HCT116 (cell line): ENCODE data around the gene PCDHA11. TPM values are rescaled to one million over a fixed set of nuclear protein-coding genes. Genes with fewer than 3 reads are reported as not detected.

ENCODE experiments used
- ATAC-seq: fragments of 200-7000 bp; cut with Tn5 transposase; 2 replicates; pipeline ENCODE4 v1.9.1; 2020; ENCODE audit warnings: mild to moderate bottlenecking, moderate library complexity
- BruUV-seq: library from RNA; stranded (reverse); fragments of 400-500 nt; replicated peaks from 2 replicates; lab custom pipeline; 2021; lab: Mats Ljungman, UMichigan
- CTCF ChIA-PET: fragments of 300-600 bp; sonication (Branson Sonifier 250); formaldehyde crosslinking; loops from one replicate; lab custom pipeline; 2021; ENCODE audit warnings: antibody characterized with exemption; lab: Charles Lee
- POLR2A ChIA-PET: fragments of 300-600, 350-600 bp; sonication (Branson Sonifier 250); formaldehyde crosslinking; loops from one replicate; lab custom pipeline; 2021; ENCODE audit warnings: antibody characterized with exemption; lab: Charles Lee
- RAD21 ChIA-PET, 2 experiments: fragments of 300-600 bp; sonication (Branson Sonifier 250); formaldehyde crosslinking; loops; one replicate each; lab custom pipeline; 2023; ENCODE audit warnings: low total read pairs in 2 of 2; ENCODE audit not compliant: uncharacterized antibody in 2 of 2, unreplicated experiment in 2 of 2, low non-redundant PET in 1 of 2; lab: Charles Lee
- DNase-seq: peaks from one replicate; pipeline ENCODE4 v3.0.0-alpha.2; 2010; ENCODE audit warnings: low read depth, low spot score
- H2AFZ ChIP-seq: fragments of 200-600 bp; shearing (Covaris generic), sonication (generic); 2 replicates; pipeline ENCODE4 v1.6.1; 2017; ENCODE audit warnings: low read depth, mixed run types, mixed read lengths, antibody characterized with exemption, low read length; ENCODE audit not compliant: poor library complexity, severe bottlenecking
- H3K27ac ChIP-seq: 2 replicates; pipeline ENCODE4 v1.5.1; 2012; ENCODE audit warnings: low read depth, low read length
- H3K27me3 ChIP-seq: fragments of 200-600 bp; sonication (generic); 2 replicates; pipeline ENCODE4 v1.6.1; 2016; ENCODE audit warnings: mixed run types, low read length, mixed read lengths; ENCODE audit not compliant: insufficient read depth
- H3K36me3 ChIP-seq, 2 experiments: fragments of 200-500 bp in 1 of 2; fragments of 200-600 bp in 1 of 2; sonication (Bioruptor generic) in 1 of 2; sonication (generic) in 1 of 2; 2 replicates each; pipeline versions ENCODE4 v1.5.1 to v1.6.1; 2014 to 2016; ENCODE audit warnings: low read length in 2 of 2, inconsistent platforms in 1 of 2, mixed read lengths in 1 of 2, mixed run types in 1 of 2; ENCODE audit not compliant: insufficient read depth in 2 of 2, control insufficient read depth in 1 of 2
- H3K4me1 ChIP-seq, 2 experiments: fragments of 200-600 bp in 1 of 2; sonication (generic) in 1 of 2; 2 replicates each; pipeline versions ENCODE4 v1.5.1 to v1.6.1; 2012 to 2017; ENCODE audit warnings: low read length in 2 of 2, inconsistent platforms in 1 of 2, mild to moderate bottlenecking in 1 of 2, mixed read lengths in 1 of 2, mixed run types in 1 of 2, moderate library complexity in 1 of 2; ENCODE audit not compliant: insufficient read depth in 2 of 2, control insufficient read depth in 1 of 2
- H3K4me2 ChIP-seq: fragments of 200-600 bp; sonication (generic); 2 replicates; pipeline ENCODE4 v1.6.1; 2017; ENCODE audit warnings: mixed run types, low read length, mixed read lengths
- H3K4me3 ChIP-seq, 2 experiments: fragments of 200-600 bp in 1 of 2; sonication (generic) in 1 of 2; replicated peaks in 1 of 2; 2 replicates each; pipeline ENCODE4 v1.5.1; 2011 to 2016; ENCODE audit warnings: low read length in 2 of 2, control low read depth in 1 of 2, low read depth in 1 of 2, mild to moderate bottlenecking in 1 of 2, mixed read lengths in 1 of 2, mixed run types in 1 of 2
- H3K79me2 ChIP-seq: fragments of 200-600 bp; sonication (generic); 2 replicates; pipeline ENCODE4 v1.6.1; 2017; ENCODE audit warnings: mild to moderate bottlenecking, mixed run types, low read length, moderate library complexity, mixed read lengths; ENCODE audit not compliant: insufficient read depth
- H3K9ac ChIP-seq: fragments of 200-600 bp; sonication (generic); 2 replicates; pipeline ENCODE4 v1.6.1; 2016; ENCODE audit warnings: low read length, mixed read lengths
- H3K9me2 ChIP-seq: fragments of 200-600 bp; sonication (generic), shearing (Covaris generic); 2 replicates; pipeline ENCODE4 v1.6.1; 2017; ENCODE audit warnings: mixed run types, mild to moderate bottlenecking, moderate library complexity; ENCODE audit not compliant: insufficient read depth
- H3K9me3 ChIP-seq, 2 experiments: fragments of 200-500 bp in 1 of 2; fragments of 200-600 bp in 1 of 2; sonication (Bioruptor generic) in 1 of 2; sonication (generic) in 1 of 2; 2 replicates each; pipeline ENCODE4 v1.6.1; 2014 to 2017; ENCODE audit warnings: low read length in 2 of 2, mixed read lengths in 2 of 2, inconsistent platforms in 1 of 2, low read depth in 1 of 2, mild to moderate bottlenecking in 1 of 2, mixed run types in 1 of 2, moderate library complexity in 1 of 2; ENCODE audit not compliant: control insufficient read depth in 1 of 2, insufficient read depth in 1 of 2
- H4K20me1 ChIP-seq: fragments of 200-600 bp; sonication (generic), shearing (Covaris generic); 2 replicates; pipeline ENCODE4 v1.6.1; 2017; ENCODE audit warnings: mixed run types, mild to moderate bottlenecking, moderate library complexity; ENCODE audit not compliant: insufficient read depth
- CEBPB ChIP-seq: IDR thresholded peaks from 2 replicates; pipeline ENCODE4 v1.6.1; 2012; ENCODE audit warnings: low read depth
- EGR1 ChIP-seq: IDR thresholded peaks from 2 replicates; pipeline ENCODE4 v1.6.1; 2012; ENCODE audit warnings: low read depth
- ELF1 ChIP-seq: IDR thresholded peaks from 2 replicates; pipeline ENCODE4 v1.6.1; 2012; ENCODE audit warnings: low read depth, borderline replicate concordance
- EZH2 ChIP-seq: fragments of 200-600 bp; sonication (generic); IDR thresholded peaks from 2 replicates; pipeline ENCODE4 v1.6.1; 2017; ENCODE audit warnings: antibody characterized with exemption, mixed run types
- EZH2phosphoT487 ChIP-seq: fragments of 200-600 bp; IDR thresholded peaks from 2 replicates; pipeline ENCODE4 v1.6.1; 2018; ENCODE audit warnings: antibody characterized with exemption, borderline replicate concordance
- FOSL1 ChIP-seq: IDR thresholded peaks from 2 replicates; pipeline ENCODE4 v1.6.1; 2012; ENCODE audit warnings: low read depth
- JUND ChIP-seq: IDR thresholded peaks from 2 replicates; pipeline ENCODE4 v1.6.1; 2012
- POLR2A ChIP-seq: IDR thresholded peaks from 2 replicates; pipeline ENCODE4 v1.7.0; 2011; ENCODE audit warnings: borderline replicate concordance; ENCODE audit not compliant: insufficient read depth, insufficient read length; ENCODE audit errors: extremely low read depth
- SIN3A ChIP-seq: IDR thresholded peaks from 2 replicates; pipeline ENCODE4 v1.6.1; 2012; ENCODE audit warnings: low read depth
- SP1 ChIP-seq: IDR thresholded peaks from 2 replicates; pipeline ENCODE4 v1.6.1; 2012; ENCODE audit warnings: low read depth
- SRF ChIP-seq: IDR thresholded peaks from 2 replicates; pipeline ENCODE4 v1.6.1; 2012; ENCODE audit warnings: low read depth
- TCF7L2 ChIP-seq: IDR thresholded peaks from 2 replicates; pipeline ENCODE4 v1.7.0; 2011; ENCODE audit warnings: borderline replicate concordance, inconsistent platforms; ENCODE audit not compliant: insufficient read depth, insufficient read length; ENCODE audit errors: extremely low read depth
- YY1 ChIP-seq: IDR thresholded peaks from 2 replicates; pipeline ENCODE4 v1.6.1; 2011; ENCODE audit warnings: low read length, low read depth, moderate library complexity, mild to moderate bottlenecking; ENCODE audit not compliant: insufficient replicate concordance; ENCODE audit errors: extremely low read depth
- ZFX ChIP-seq: fragments of 450-650 bp; IDR thresholded peaks from 2 replicates; pipeline ENCODE4 v1.6.1; 2017
- ZNF274 ChIP-seq: fragments of 200-500 bp; sonication (Bioruptor generic); IDR thresholded peaks from 2 replicates; pipeline ENCODE4 v1.6.1; 2014; ENCODE audit warnings: mild to moderate bottlenecking, low read depth, low read length, inconsistent platforms
- intact Hi-C: fragments of 100-400 bp; cut with micrococcal nuclease; formaldehyde crosslinking; loops from 2 replicates; pipeline ENCODE4 v1.10.0; 2022
- total RNA-seq: library from RNA; stranded (reverse); gene quantifications from one replicate; pipeline ENCODE4 v1.2.1, GENCODE V29; 2021; ENCODE audit not compliant: unreplicated experiment
- TF ChIP-seq, protein P1 (sequence below): IDR thresholded peaks from 2 replicates; pipeline ENCODE4 v1.6.1; 2011; ENCODE audit warnings: mild to moderate bottlenecking, low read length, moderate library complexity; ENCODE audit not compliant: insufficient replicate concordance; ENCODE audit errors: extremely low read depth
- TF ChIP-seq, protein P2 (sequence below): IDR thresholded peaks from 2 replicates; pipeline ENCODE4 v1.6.1; 2012
- TF ChIP-seq, protein P3 (sequence below): IDR thresholded peaks from 2 replicates; pipeline ENCODE4 v1.6.1; 2012
- TF ChIP-seq, protein P4 (sequence below), 3 experiments: fragments of 200-600 bp in 1 of 3; sonication (generic) in 1 of 3; IDR thresholded peaks in 2 of 3; conservative IDR thresholded peaks in 1 of 3; 2 replicates each; pipeline ENCODE4 v1.5.1; 2012 to 2017; ENCODE audit warnings: low read depth in 2 of 3, low read length in 2 of 3, antibody characterized with exemption in 1 of 3, borderline replicate concordance in 1 of 3, control low read depth in 1 of 3, mild to moderate bottlenecking in 1 of 3, mixed read lengths in 1 of 3, mixed run types in 1 of 3, moderate library complexity in 1 of 3; ENCODE audit not compliant: insufficient read depth in 1 of 3

The PCDHA11 gene
- total RNA-seq, 1 experiment from 2014 or later, result 0.27 TPM

DNA sequence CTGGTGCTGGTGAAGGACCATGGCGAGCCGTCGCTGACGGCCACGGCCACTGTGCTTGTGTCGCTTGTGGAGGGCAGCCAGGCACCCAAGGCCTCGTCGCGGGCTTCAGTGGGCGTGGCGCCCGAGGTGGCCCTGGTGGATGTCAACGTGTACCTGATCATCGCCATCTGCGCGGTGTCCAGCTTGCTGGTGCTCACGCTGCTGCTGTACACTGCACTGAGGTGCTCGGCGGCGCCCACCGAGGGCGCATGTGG is 10.8 kb upstream of the PCDHA11 start:
- ChIA-PET RAD21 (no interaction called here), POLR2A (no interaction called here), CTCF (no interaction called here)
- Histone ChIP-seq H2AFZ (no peak overlapping the region), H3K9me2 (no peaks in the 10 kb centered on the region), H3K79me2 (no peaks in the 10 kb centered on the region), H3K4me3 (no peak overlapping the region), H3K9ac (no peak overlapping the region), H4K20me1 (no peaks in the 10 kb centered on the region), H3K4me1 (no peaks in the 10 kb centered on the region), H3K27me3 (no peaks in the 10 kb centered on the region), H3K36me3 (no peaks in the 10 kb centered on the region), H3K27ac (no peak overlapping the region), H3K9me3 (no peaks in the 10 kb centered on the region; a peak in 1 of 4 replicates), H3K4me2 (no peak overlapping the region)
- ATAC-seq (no peak), DNase-seq (no peak)
- no TSS peak for BruUV-seq
- intact Hi-C loops, result loop anchor here (10.0 kb wide), 1 partner anchor 707 kb away; no protein-coding TSS in a partner anchor
- TF ChIP-seq EZH2, result no peak
- TF ChIP-seq ZNF274, result no peak
- TF ChIP-seq JUND, result no peak
- TF ChIP-seq EZH2phosphoT487, result no peak
- TF ChIP-seq, protein P1, sequence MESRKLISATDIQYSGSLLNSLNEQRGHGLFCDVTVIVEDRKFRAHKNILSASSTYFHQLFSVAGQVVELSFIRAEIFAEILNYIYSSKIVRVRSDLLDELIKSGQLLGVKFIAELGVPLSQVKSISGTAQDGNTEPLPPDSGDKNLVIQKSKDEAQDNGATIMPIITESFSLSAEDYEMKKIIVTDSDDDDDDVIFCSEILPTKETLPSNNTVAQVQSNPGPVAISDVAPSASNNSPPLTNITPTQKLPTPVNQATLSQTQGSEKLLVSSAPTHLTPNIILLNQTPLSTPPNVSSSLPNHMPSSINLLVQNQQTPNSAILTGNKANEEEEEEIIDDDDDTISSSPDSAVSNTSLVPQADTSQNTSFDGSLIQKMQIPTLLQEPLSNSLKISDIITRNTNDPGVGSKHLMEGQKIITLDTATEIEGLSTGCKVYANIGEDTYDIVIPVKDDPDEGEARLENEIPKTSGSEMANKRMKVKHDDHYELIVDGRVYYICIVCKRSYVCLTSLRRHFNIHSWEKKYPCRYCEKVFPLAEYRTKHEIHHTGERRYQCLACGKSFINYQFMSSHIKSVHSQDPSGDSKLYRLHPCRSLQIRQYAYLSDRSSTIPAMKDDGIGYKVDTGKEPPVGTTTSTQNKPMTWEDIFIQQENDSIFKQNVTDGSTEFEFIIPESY, result no peak
- TF ChIP-seq, protein P2, sequence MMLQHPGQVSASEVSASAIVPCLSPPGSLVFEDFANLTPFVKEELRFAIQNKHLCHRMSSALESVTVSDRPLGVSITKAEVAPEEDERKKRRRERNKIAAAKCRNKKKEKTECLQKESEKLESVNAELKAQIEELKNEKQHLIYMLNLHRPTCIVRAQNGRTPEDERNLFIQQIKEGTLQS, result no peak
- TF ChIP-seq TCF7L2, result no peak
- no peak for TF ChIP-seq SP1
- no peak for TF ChIP-seq SRF
- TF ChIP-seq ELF1, result no peak
- TF ChIP-seq, protein P3, sequence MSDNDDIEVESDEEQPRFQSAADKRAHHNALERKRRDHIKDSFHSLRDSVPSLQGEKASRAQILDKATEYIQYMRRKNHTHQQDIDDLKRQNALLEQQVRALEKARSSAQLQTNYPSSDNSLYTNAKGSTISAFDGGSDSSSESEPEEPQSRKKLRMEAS, result no peak
- no peak for TF ChIP-seq YY1
- no peak for TF ChIP-seq POLR2A
- TF ChIP-seq ZFX, result no peak
- TF ChIP-seq SIN3A, result no peak
- no peak for TF ChIP-seq CEBPB
- TF ChIP-seq, protein P4, sequence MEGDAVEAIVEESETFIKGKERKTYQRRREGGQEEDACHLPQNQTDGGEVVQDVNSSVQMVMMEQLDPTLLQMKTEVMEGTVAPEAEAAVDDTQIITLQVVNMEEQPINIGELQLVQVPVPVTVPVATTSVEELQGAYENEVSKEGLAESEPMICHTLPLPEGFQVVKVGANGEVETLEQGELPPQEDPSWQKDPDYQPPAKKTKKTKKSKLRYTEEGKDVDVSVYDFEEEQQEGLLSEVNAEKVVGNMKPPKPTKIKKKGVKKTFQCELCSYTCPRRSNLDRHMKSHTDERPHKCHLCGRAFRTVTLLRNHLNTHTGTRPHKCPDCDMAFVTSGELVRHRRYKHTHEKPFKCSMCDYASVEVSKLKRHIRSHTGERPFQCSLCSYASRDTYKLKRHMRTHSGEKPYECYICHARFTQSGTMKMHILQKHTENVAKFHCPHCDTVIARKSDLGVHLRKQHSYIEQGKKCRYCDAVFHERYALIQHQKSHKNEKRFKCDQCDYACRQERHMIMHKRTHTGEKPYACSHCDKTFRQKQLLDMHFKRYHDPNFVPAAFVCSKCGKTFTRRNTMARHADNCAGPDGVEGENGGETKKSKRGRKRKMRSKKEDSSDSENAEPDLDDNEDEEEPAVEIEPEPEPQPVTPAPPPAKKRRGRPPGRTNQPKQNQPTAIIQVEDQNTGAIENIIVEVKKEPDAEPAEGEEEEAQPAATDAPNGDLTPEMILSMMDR (IDR thresholded peaks at IDR 0.05 in 2 of 3, conservative IDR thresholded peaks at IDR 0.05 in 1 of 3; ENCODE audit: borderline replicate concordance in 1 of 3, insufficient read depth in 1 of 3, low read depth in 2 of 3, low read length in 2 of 3), result no peak
- TF ChIP-seq FOSL1, result no peak
- TF ChIP-seq EGR1, result no peak
